ENCODE results near the gene TNS1.

DNA sequence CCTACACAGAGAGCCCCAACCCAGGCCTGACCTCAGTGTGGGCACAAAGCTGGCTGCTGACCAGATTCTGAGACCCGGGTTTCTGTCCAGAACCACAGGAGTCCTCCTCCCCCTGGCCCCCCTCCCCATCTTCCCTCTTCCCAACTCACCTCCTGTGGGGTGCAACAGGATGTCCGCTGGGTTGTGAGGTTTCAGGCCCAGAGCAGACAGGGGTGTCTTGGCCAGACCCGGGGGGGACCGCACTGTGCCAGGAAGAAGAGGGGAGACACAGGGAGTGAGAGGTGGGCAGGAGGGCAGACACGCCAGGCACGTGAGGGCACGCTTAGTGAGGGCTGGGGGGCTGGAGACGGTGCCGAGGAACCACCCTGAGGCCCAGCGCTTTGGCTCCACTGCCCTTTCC, 171.5 kb downstream of the TNS1 start:
- TF ChIP-seq, protein P1, sequence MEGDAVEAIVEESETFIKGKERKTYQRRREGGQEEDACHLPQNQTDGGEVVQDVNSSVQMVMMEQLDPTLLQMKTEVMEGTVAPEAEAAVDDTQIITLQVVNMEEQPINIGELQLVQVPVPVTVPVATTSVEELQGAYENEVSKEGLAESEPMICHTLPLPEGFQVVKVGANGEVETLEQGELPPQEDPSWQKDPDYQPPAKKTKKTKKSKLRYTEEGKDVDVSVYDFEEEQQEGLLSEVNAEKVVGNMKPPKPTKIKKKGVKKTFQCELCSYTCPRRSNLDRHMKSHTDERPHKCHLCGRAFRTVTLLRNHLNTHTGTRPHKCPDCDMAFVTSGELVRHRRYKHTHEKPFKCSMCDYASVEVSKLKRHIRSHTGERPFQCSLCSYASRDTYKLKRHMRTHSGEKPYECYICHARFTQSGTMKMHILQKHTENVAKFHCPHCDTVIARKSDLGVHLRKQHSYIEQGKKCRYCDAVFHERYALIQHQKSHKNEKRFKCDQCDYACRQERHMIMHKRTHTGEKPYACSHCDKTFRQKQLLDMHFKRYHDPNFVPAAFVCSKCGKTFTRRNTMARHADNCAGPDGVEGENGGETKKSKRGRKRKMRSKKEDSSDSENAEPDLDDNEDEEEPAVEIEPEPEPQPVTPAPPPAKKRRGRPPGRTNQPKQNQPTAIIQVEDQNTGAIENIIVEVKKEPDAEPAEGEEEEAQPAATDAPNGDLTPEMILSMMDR (IDR thresholded peaks at IDR 0.05; ENCODE audit: low read length), result no peak
- TF ChIP-seq EZH2 (optimal IDR thresholded peaks at IDR 0.05; ENCODE audit: low read depth, low read length), result no peak

Data from MM.1S (cell line).